NCI-H446 (cell line): ENCODE data around the gene MYH9.

Experiments used
- DNase-seq, 2 experiments: peaks; one replicate each; lab custom pipeline; 2025; lab: John Stamatoyannopoulos, UW

The MYH9 gene

GRCh38 chr22:36367479-36367878 is 20.3 kb downstream of the MYH9 start:
- DNase-seq = no peak

GRCh38 chr22:36367066-36367465 is 20.7 kb downstream of the MYH9 start:
- DNase-seq = no peak

- no peak for DNase-seq
Observed at GRCh38 chr22:36366291-36366708, 21.5 kb downstream of the MYH9 start.

GRCh38 chr22:36365020-36365411 is 22.8 kb downstream of the MYH9 start:
- no peak for DNase-seq

GRCh38 chr22:36364255-36365019 is 23.3 kb downstream of the MYH9 start:
- no peak for DNase-seq

GRCh38 chr22:36363349-36363981 is 24.3 kb downstream of the MYH9 start:
- no peak for DNase-seq

GRCh38 chr22:36362932-36363331 is 24.8 kb downstream of the MYH9 start:
- no peak for DNase-seq

GRCh38 chr22:36362075-36362474 is 25.7 kb downstream of the MYH9 start:
- DNase-seq = no peak

GRCh38 chr22:36360871-36361383 is 26.8 kb downstream of the MYH9 start:
- DNase-seq = no peak

GRCh38 chr22:36360011-36360410 is 27.8 kb downstream of the MYH9 start:
- DNase-seq = no peak

GRCh38 chr22:36359470-36359996 is 28.2 kb downstream of the MYH9 start:
- no peak for DNase-seq

GRCh38 chr22:36358533-36359469 is 29.0 kb downstream of the MYH9 start:
- DNase-seq = peak in 1 of 2 experiments; percentile 18

GRCh38 chr22:36356708-36357624 is 30.8 kb downstream of the MYH9 start:
- DNase-seq = no peak

- no peak for DNase-seq
Observed at GRCh38 chr22:36355894-36356293, 31.9 kb downstream of the MYH9 start.

- no peak for DNase-seq
Observed at GRCh38 chr22:36355362-36355761, 32.4 kb downstream of the MYH9 start.

GRCh38 chr22:36352803-36353507 is 34.8 kb downstream of the MYH9 start:
- DNase-seq = no peak

- no peak for DNase-seq
Observed at GRCh38 chr22:36351921-36352802, 35.6 kb downstream of the MYH9 start.

GRCh38 chr22:36350751-36351594 is 36.8 kb downstream of the MYH9 start:
- DNase-seq = no peak
